HG02798 (cell line): ENCODE measurements around the gene ATP5PB.

Experiments
- ATAC-seq: cut with Tn5 transposase; IDR thresholded peaks from one replicate; pipeline ENCODE4 v1.9.1; 2021; ENCODE audit warnings: mild to moderate bottlenecking; ENCODE audit not compliant: unreplicated experiment, poor library complexity

The ATP5PB gene, protein sequence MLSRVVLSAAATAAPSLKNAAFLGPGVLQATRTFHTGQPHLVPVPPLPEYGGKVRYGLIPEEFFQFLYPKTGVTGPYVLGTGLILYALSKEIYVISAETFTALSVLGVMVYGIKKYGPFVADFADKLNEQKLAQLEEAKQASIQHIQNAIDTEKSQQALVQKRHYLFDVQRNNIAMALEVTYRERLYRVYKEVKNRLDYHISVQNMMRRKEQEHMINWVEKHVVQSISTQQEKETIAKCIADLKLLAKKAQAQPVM

DNA sequence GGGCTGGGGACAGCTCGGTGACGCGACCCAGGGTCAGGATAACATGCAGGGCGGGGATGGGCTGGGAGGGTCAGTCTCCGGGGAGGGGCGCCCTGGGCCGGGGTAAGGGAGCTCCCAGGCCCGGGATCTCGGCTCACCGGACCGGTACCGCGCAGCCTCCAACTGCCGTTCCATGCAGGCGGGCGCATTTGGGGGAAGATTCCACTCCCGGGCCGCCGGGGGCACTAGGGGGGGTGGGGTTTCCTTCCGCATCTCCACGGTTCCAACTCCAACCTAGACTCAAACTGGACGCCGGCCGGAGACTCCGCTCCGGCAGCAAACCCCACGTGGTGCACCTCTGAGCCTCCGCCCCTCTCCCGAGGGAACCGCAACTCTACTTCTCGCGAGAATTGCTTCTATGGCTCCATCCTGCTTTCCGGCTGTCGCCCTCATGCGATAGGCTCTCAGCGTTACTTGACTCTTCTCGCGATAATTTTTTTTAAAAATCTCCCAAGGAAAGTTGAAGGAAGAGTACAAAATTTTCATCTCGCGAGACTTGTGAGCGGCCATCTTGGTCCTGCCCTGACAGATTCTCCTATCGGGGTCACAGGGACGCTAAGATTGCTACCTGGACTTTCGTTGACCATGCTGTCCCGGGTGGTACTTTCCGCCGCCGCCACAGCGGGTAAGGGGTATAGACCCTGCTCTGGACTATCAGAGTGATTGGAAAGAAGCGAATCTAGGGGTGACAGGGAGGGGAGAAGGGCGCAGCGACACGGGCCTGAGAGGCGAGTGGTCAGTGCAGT is at the start of gene ATP5PB, which contains the start of gene WDR77:
Gene ATP5PB (plus strand): TSS at position 547 of the 785 bp plus-strand sequence. CDS start 78 bp downstream, at position 625.
Gene WDR77 (minus strand): TSS at position 339 of the 785 bp plus-strand sequence. CDS start 87 bp downstream, at position 252.
- ATAC-seq: peak; percentile 98

GRCh38 chr1:111399792-111400610 is 49.3 kb upstream of the ATP5PB start:
- no peak for ATAC-seq

DNA sequence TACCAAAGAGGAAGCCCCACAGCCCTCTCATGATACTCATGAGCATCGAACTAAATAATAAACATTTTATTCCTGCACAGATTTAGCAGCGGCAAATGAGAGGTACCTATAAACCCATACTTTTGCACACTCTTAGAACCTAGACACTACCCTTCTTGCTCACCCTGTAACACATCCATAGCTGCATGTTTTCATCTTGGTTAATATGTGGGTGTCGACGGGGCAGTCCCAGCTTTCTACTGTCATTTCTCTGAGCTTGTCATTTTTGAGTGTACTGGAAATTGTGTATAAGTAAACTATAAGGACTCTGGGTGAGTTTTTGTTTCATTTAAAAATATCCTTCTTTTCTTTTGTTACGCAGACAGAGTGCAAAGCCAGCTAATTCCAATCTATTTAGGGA is 47.2 kb upstream of the ATP5PB start:
- ATAC-seq: no peak

DNA sequence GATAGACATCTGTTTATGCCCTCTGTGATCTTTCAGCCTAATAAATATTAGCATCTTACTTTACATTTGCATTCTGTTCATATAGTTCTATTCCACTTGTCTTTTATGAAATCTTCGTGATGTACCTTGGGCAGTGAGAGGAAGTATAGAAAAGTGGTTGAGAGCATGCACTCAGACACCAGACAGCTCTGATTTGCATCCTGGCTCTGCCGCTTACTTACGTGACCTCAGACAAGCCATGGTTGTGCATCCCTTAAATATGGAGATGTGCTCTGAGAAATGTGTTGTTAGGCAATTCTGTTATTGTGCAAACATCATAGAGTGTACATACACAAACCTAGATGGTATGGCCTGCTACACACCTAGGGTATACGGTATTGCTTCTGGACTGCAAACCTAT is 44.7 kb upstream of the ATP5PB start:
- no peak for ATAC-seq

GRCh38 chr1:111406321-111406768 is 42.9 kb upstream of the ATP5PB start:
- ATAC-seq: peak; percentile 93

DNA sequence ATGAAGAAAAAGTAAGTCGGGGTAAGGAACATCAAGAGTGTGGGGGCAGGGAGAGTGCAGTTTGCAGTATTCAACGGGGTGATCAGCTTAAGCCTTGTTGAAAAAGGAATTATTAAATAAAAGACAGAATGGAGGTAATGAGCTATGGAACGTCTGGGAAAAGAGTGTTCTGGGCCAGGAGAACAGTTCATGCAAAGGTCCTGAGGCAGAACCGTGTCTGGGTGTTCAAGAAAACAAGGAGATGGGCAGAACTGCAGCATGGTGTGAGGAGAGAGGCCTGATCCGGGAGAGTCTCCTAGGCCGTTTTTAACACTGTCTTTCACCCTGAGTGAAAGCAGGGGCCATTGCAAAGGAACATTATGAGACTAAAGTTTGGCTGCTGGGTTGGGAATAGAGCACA is 42.0 kb upstream of the ATP5PB start:
- no peak for ATAC-seq

DNA sequence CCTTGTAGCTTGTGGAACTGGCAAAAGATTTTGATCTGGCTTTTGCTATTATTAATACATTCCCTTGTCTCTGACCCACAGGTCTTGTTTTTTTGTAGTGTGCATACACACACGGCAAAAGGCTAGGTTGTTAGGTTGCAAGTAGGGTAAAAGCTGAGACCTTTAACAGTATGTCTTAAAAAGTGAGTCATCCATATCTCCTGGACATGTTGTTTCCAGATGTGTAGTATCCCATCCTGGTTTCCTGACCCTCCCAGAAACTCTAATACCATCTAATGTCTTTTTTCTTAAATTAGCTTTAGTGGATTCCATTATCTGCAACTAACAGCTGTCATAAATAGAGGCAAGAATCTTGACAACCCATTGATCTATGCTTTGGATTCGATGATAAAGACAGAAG is 36.4 kb upstream of the ATP5PB start:
- no peak for ATAC-seq

DNA sequence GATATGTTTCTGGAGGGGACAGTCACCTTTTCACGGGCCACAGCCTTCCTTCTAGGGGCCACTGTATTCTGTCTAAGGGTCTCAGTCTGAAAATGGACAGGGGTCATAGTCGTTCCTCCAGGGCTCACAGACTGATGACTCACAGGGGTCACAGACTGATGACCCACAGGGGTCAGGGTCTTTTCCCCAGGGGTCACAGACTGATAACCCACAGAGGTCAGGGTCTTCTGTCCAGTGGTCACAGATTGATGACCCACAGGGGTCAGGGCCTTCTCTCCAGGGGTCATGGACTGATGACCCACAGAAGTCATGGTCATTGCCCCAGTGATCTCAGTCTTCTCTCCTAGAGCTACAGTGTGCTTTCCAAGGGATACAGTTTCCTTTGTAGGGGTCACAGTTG is 34.5 kb upstream of the ATP5PB start:
- no peak for ATAC-seq

GRCh38 chr1:111415461-111415860 is 33.8 kb upstream of the ATP5PB start:
- no peak for ATAC-seq

GRCh38 chr1:111417755-111418154 is 31.5 kb upstream of the ATP5PB start:
- no peak for ATAC-seq

GRCh38 chr1:111419037-111419436 is 30.2 kb upstream of the ATP5PB start:
- no peak for ATAC-seq

DNA sequence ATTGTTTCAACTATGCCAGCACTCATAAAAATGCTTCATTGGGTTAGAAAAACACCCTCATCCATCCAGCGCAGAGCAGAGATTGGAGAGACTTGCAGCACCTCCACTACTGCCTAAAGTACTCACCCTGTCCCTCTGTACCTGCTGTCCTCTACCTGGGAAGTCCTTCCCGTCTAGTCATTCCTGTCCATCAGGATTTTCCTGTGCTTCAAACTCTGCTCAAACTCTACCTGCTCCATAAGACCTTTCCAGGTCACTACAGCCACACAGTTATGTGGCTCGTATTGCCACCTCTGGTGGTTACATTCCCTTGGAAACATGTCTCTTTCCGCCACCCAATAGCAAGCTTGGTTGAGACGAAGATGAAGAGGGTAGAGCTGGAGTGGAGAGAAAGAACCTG is 28.9 kb upstream of the ATP5PB start:
- no peak for ATAC-seq

GRCh38 chr1:111422546-111423391 is 26.5 kb upstream of the ATP5PB start:
- no peak for ATAC-seq

DNA sequence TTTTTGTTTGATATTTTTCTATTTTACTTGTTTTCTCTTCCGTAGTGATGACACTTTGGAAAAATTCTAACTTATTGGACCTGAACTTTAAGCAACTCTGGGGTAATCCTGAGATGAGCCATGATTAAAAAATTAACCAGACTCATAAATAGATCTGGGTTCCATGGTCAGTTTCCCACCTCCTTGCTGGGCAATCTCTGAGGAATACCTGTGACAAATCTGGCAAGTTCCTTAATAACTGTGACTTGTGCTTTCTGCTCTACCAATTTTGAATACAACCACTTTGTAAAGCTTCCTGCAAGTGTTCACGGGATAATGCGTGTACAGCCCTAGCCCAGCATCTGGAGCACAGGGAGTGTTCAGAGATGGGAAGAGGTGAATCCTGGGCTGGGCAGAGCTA is 25.0 kb upstream of the ATP5PB start:
- ATAC-seq: no peak

GRCh38 chr1:111436726-111437125 is 12.5 kb upstream of the ATP5PB start:
- ATAC-seq: no peak

- ATAC-seq: no peak
Measured at GRCh38 chr1:111439461-111440351, 9.6 kb upstream of the ATP5PB start.

- ATAC-seq: no peak
Measured at GRCh38 chr1:111441573-111442192, 7.6 kb upstream of the ATP5PB start.

DNA sequence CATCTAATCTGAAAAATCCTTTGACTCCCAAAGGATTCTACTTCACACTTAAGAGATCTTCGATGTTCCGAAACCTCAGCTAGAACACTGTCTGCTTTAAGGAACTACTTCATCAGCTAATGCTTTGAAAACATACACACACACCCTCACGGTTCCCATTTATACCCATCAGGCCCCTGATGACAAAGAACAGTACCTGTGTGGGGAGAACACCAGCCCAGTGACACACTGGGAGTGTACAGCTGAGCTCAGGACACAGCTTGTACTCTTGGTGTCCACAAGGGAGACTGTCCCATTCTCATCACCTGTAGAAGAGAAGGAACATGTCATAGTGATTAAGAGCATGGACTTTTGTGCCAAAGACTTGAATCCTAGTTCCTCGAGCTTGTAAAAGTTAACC is 6.8 kb upstream of the ATP5PB start:
- no peak for ATAC-seq
